ENCODE results near the gene RYR1. TPM values are rescaled to one million over a fixed set of nuclear protein-coding genes. Genes with fewer than 3 reads are reported as not detected.
"Not testable (repeated sequence)": the region's sequence is repeated elsewhere in the genome, so short reads cannot be mapped to it uniquely, and the experiment has no call there.

Gene RYR1
- total RNA-seq, 2 donors from 2014 or later, result 0.33 to 1.0 TPM

GRCh38 chr19:38490861-38491260, 57.4 kb downstream of the RYR1 start:
- WGBS, 2 donors, result 72 to 78% methylated on average over 2 of the region's 2 CpGs
- no peak overlapping the region for H3K4me3 ChIP-seq
- intact Hi-C loops (cut with DNase I), result no loop called here
- H3K27ac ChIP-seq, result no peak overlapping the region
- no peaks in the 10 kb centered on the region for H3K36me3 ChIP-seq (replicated peaks in 1 of 2; ENCODE audit: insufficient read depth in 1 of 2, low read depth in 2 of 2)
- H3K4me1 ChIP-seq, result no peaks in the 10 kb centered on the region
- no peak for TF ChIP-seq CTCF (IDR thresholded peaks at IDR 0.05)
- TF ChIP-seq POLR2A (IDR thresholded peaks at IDR 0.05), result no peak
- H3K9me3 ChIP-seq, result no peaks in the 10 kb centered on the region
- H3K27me3 ChIP-seq, result no peaks in the 10 kb centered on the region
- DNase-seq (no peak), ATAC-seq (no peak)

- ATAC-seq (no peak), DNase-seq (no peak)
- Histone ChIP-seq H3K4me1 (no peaks in the 10 kb centered on the region), H3K36me3 (replicated peaks in 1 of 2; ENCODE audit: insufficient read depth in 1 of 2, low read depth in 2 of 2) (no peaks in the 10 kb centered on the region), H3K9me3 (no peaks in the 10 kb centered on the region), H3K27ac (no peak overlapping the region), H3K27me3 (no peaks in the 10 kb centered on the region), H3K4me3 (no peak overlapping the region)
- TF ChIP-seq CTCF (IDR thresholded peaks at IDR 0.05), result no peak
- TF ChIP-seq POLR2A (IDR thresholded peaks at IDR 0.05), result no peak
- intact Hi-C loops (cut with DNase I), result no loop called here
- WGBS, 2 donors, result 56 to 73% methylated on average over 9 of the region's 9 CpGs
Measured at GRCh38 chr19:38492181-38492813, 58.8 kb downstream of the RYR1 start.

- Histone ChIP-seq H3K9me3 (no peaks in the 10 kb centered on the region), H3K27me3 (no peaks in the 10 kb centered on the region), H3K4me3 (no peak overlapping the region), H3K36me3 (replicated peaks in 1 of 2; ENCODE audit: insufficient read depth in 1 of 2, low read depth in 2 of 2) (no peaks in the 10 kb centered on the region), H3K27ac (no peak overlapping the region), H3K4me1 (no peaks in the 10 kb centered on the region)
- intact Hi-C loops (cut with DNase I), result no loop called here
- 82 to 83% methylated on average over 14 to 20 of the region's 21 CpGs for WGBS, 2 donors
- no peak for DNase-seq
- no peak for ATAC-seq
- TF ChIP-seq CTCF (IDR thresholded peaks at IDR 0.05), result no peak
- no peak for TF ChIP-seq POLR2A (IDR thresholded peaks at IDR 0.05)
Measured at GRCh38 chr19:38494379-38494778, 60.9 kb downstream of the RYR1 start.

DNA sequence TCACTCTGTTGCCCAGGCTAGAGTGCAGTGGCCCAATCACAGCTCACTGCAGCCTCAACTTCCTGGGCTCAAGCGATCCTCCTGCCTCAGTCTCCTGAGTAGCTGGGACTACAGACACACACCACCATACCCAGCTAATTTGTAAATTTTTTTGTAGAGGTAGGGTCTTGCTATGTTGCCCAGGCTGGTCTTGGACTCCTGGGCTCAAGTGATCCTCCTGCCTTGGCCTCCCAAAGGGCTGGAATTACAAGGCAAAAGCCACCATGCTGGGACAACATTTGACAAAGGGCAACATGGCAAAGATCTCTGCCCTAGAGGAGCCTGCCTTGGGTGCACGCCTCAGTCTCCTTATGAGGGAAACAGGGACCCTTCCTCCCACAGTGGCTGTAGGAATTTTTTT, 61.9 kb downstream of the RYR1 start:
- H3K4me1 ChIP-seq; H3K4me3 ChIP-seq; H3K27ac ChIP-seq; H3K36me3 ChIP-seq (replicated peaks in 1 of 2; ENCODE audit: insufficient read depth in 1 of 2, low read depth in 2 of 2); intact Hi-C loops (cut with DNase I); H3K27me3 ChIP-seq; ATAC-seq; H3K9me3 ChIP-seq; DNase-seq: not testable (repeated sequence)
- WGBS, 2 donors, result 85 to 89% methylated on average over 2 of the region's 2 CpGs

DNA sequence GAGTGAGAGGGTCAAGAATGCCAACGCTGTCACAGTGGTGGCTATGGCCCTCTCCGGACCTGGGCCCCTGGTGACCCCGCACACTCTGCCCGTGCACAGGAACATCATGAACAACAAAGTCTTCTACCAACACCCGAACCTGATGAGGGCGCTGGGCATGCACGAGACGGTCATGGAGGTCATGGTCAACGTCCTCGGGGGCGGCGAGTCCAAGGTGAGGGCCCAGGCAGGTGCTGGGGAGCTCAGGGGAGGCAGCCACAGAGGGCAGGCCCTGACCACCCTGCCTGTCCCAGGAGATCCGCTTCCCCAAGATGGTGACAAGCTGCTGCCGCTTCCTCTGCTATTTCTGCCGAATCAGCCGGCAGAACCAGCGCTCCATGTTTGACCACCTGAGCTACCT, 62.6 kb downstream of the RYR1 start:
- intact Hi-C loops (cut with DNase I), result no loop called here
- no peaks in the 10 kb centered on the region for H3K36me3 ChIP-seq (replicated peaks in 1 of 2; ENCODE audit: insufficient read depth in 1 of 2, low read depth in 2 of 2)
- 70 to 88% methylated on average over 16 to 17 of the region's 17 CpGs for WGBS, 2 donors
- ATAC-seq, result no peak
- no peak for DNase-seq
- no peaks in the 10 kb centered on the region for H3K9me3 ChIP-seq
- TF ChIP-seq CTCF (IDR thresholded peaks at IDR 0.05), result no peak
- no peaks in the 10 kb centered on the region for H3K4me1 ChIP-seq
- no peak overlapping the region for H3K4me3 ChIP-seq
- no peaks in the 10 kb centered on the region for H3K27me3 ChIP-seq
- no peak overlapping the region for H3K27ac ChIP-seq

Measured in body of pancreas (tissue), 4 donors.